Neuronal stem cell (in vitro differentiated cells): ENCODE results near the gene HRH3.

ENCODE experiments used
- DNase-seq: peaks from one replicate; pipeline ENCODE4 v3.0.0-alpha.2; 2013; ENCODE audit warnings: low spot score
- H2AFZ ChIP-seq: one replicate; pipeline ENCODE4 v1.6.1; 2013; ENCODE audit warnings: mild to moderate bottlenecking, low read length, inconsistent platforms
- H2AK5ac ChIP-seq: 2 replicates; pipeline ENCODE4 v1.6.1; 2013; ENCODE audit warnings: low read depth, mild to moderate bottlenecking, inconsistent platforms, low read length, moderate library complexity, mixed read lengths
- H2BK120ac ChIP-seq: 2 replicates; pipeline ENCODE4 v1.6.1; 2013; ENCODE audit warnings: low read depth, mild to moderate bottlenecking, inconsistent platforms, low read length, moderate library complexity, mixed read lengths
- H2BK12ac ChIP-seq: one replicate; pipeline ENCODE4 v1.6.1; 2013; ENCODE audit warnings: low read length, inconsistent platforms
- H2BK15ac ChIP-seq: 2 replicates; pipeline ENCODE4 v1.6.1; 2013; ENCODE audit warnings: mild to moderate bottlenecking, low read length, inconsistent platforms, mixed read lengths
- H2BK5ac ChIP-seq: one replicate; pipeline ENCODE4 v1.6.1; 2013; ENCODE audit warnings: inconsistent platforms, mild to moderate bottlenecking, low read length, moderate library complexity
- H3K14ac ChIP-seq: one replicate; pipeline ENCODE4 v1.6.1; 2013; ENCODE audit warnings: low read length, inconsistent platforms
- H3K18ac ChIP-seq: 2 replicates; pipeline ENCODE4 v1.6.1; 2013; ENCODE audit warnings: low read length, inconsistent platforms
- H3K23ac ChIP-seq: 2 replicates; pipeline ENCODE4 v1.6.1; 2013; ENCODE audit warnings: low read depth, mild to moderate bottlenecking, mixed read lengths, low read length, inconsistent platforms; ENCODE audit not compliant: poor library complexity
- H3K27ac ChIP-seq: replicated peaks from 3 replicates; pipeline ENCODE4 v1.5.1; 2013; ENCODE audit warnings: low read length, inconsistent platforms
- H3K27me3 ChIP-seq, 3 experiments: 2 replicates each; pipeline ENCODE4 v1.6.1; 2013; ENCODE audit warnings: low read length in 3 of 3, mild to moderate bottlenecking in 2 of 3, inconsistent platforms in 1 of 3, low read depth in 1 of 3, mixed read lengths in 1 of 3, moderate library complexity in 1 of 3; ENCODE audit not compliant: control insufficient read depth in 3 of 3, insufficient read depth in 3 of 3
- H3K36me3 ChIP-seq, 2 donors: replicated peaks in 1 of 2; 2 replicates each; pipeline ENCODE4 v1.6.1; 2013; ENCODE audit warnings: low read length in 2 of 2; ENCODE audit not compliant: control insufficient read depth in 2 of 2, insufficient read depth in 2 of 2
- H3K4ac ChIP-seq: 2 replicates; pipeline ENCODE4 v1.6.1; 2013; ENCODE audit warnings: inconsistent platforms, mild to moderate bottlenecking, low read length, moderate library complexity
- H3K4me1 ChIP-seq, 2 donors: 1 replicate in 1 of 2; 2 replicates in 1 of 2; pipeline ENCODE4 v1.6.1; 2013; ENCODE audit warnings: low read length in 2 of 2, low read depth in 1 of 2; ENCODE audit not compliant: control insufficient read depth in 2 of 2, insufficient read depth in 1 of 2
- H3K4me2 ChIP-seq: one replicate; pipeline ENCODE4 v1.6.1; 2013; ENCODE audit warnings: mild to moderate bottlenecking, low read length, inconsistent platforms; ENCODE audit not compliant: insufficient read depth, poor library complexity, severe bottlenecking
- H3K4me3 ChIP-seq, 2 donors: 2 replicates each; pipeline ENCODE4 v1.5.1; 2013; ENCODE audit warnings: low read length in 2 of 2, mild to moderate bottlenecking in 2 of 2, inconsistent platforms in 1 of 2, moderate library complexity in 1 of 2
- H3K79me1 ChIP-seq: one replicate; pipeline ENCODE4 v1.6.1; 2013; ENCODE audit warnings: low read depth, mild to moderate bottlenecking, inconsistent platforms, low read length, moderate library complexity
- H3K9ac ChIP-seq: one replicate; pipeline ENCODE4 v1.6.1; 2013; ENCODE audit warnings: mild to moderate bottlenecking, low read depth, low read length, inconsistent platforms; ENCODE audit not compliant: poor library complexity
- H3K9me3 ChIP-seq, 2 donors: replicated peaks in 1 of 2; 2 replicates each; pipeline versions ENCODE3 to v1.6.1; 2013; ENCODE audit warnings: low read length in 2 of 2, mild to moderate bottlenecking in 2 of 2, inconsistent platforms in 1 of 2, low read depth in 1 of 2, mixed read lengths in 1 of 2, moderate library complexity in 1 of 2; ENCODE audit not compliant: control insufficient read depth in 2 of 2, insufficient read depth in 1 of 2
- H4K8ac ChIP-seq: one replicate; pipeline ENCODE4 v1.6.1; 2013; ENCODE audit warnings: low read depth, mild to moderate bottlenecking, inconsistent platforms, low read length, moderate library complexity
- H4K91ac ChIP-seq: one replicate; pipeline ENCODE4 v1.6.1; 2013; ENCODE audit warnings: low read length, low read depth, mild to moderate bottlenecking, inconsistent platforms; ENCODE audit not compliant: poor library complexity
- WGBS, 2 donors: extraction: QIAGEN DNeasy Blood & Tissue Kit; methylation state at CpG; one replicate each; pipeline ENCODE4 v1.1.7; 2013; ENCODE audit warnings: missing lambda C conversion rate in 2 of 2, mixed read lengths in 1 of 2; ENCODE audit not compliant: insufficient read length in 2 of 2, insufficient replicate concordance in 1 of 2; ENCODE audit errors: extremely low coverage in 2 of 2; 5-methylcytosine and 5-hydroxymethylcytosine counted together

Gene HRH3

DNA sequence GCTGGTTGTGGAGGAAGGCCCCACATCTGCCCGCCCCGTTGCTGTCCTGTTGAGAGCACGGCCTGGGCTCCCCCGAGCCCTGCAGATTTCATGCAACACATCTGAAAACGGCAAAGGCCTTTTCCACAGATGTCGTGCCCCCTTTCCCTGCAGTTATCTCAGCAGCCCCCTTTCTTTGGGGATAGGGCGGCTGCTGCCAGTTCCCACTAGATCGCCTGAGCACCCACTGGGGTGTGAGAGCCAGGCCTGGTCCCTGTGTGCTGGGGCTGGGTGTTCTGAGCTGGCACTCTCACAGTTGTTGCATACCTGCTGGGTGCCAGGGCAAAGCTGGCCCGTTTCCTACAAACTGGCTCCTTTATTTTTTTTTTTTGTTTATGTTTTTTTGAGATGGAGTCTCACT is 49.5 kb downstream of the HRH3 start:
- Histone ChIP-seq H2AFZ (no peak overlapping the region), H3K4ac (no peak overlapping the region), H3K14ac (no peak overlapping the region), H4K8ac (no peak overlapping the region), H3K9ac (no peak overlapping the region), H3K4me2 (no peak overlapping the region), H3K36me3 (peaks cover 38 to 73% of the 10 kb centered on the region in 2 donors), H3K27me3 (no peaks in the 10 kb centered on the region), H2BK12ac (peak overlapping the region; percentile 4), H3K27ac (no peak overlapping the region), H3K4me3 (no peak overlapping the region), H2BK5ac (no peak overlapping the region), H2BK120ac (no peak overlapping the region), H3K18ac (no peak overlapping the region), H2AK5ac (no peak overlapping the region), H4K91ac (no peak overlapping the region), H3K23ac (no peak overlapping the region), H2BK15ac (no peak overlapping the region), H3K4me1 (no peaks in the 10 kb centered on the region), H3K79me1 (peaks cover 7% of the 10 kb centered on the region), H3K9me3 (no peaks in the 10 kb centered on the region)
- no peak for DNase-seq
- WGBS, 2 donors = no CpG with 5 or more reads among the region's 9 CpGs

DNA sequence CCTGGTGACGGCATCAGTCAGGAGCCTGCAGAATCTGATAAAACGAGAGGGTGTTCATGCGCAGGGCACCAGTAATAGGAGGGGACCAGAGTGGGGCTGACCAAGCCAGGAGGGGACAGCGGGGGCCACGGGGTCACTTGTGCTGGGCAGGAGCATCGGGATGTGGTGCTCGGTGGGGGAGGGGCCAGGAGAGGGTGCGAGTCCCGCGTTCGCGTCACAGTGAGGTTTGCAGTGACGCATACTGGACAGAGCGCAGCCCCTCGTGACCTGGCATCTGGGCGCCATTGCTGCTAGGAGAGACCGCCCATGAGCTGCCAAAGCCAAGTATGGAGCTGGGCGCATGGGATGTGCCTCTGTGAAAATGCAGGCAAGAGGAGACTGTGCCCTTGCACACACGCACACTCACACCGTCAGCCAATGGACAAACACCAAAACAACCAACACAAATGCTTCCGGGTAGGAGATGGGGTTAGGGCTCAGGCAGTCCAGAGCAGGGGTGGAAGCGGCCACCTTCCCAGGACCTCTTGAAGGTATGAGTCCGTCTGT is 51.1 kb downstream of the HRH3 start:
- no peak overlapping the region for H2AFZ ChIP-seq
- no peaks in the 10 kb centered on the region for H3K4me1 ChIP-seq
- DNase-seq = no peak
- H3K23ac ChIP-seq = peak overlapping the region; percentile 22
- H2BK120ac ChIP-seq = no peak overlapping the region
- H2AK5ac ChIP-seq = no peak overlapping the region
- WGBS, 2 donors = no CpG with 5 or more reads among the region's 23 CpGs
- H3K4me3 ChIP-seq = peak overlapping the region in 1 of 2 donors; percentile 48
- H3K9ac ChIP-seq = no peak overlapping the region
- H3K4me2 ChIP-seq = peak overlapping the region; percentile 14
- H3K79me1 ChIP-seq = peaks cover 9% of the 10 kb centered on the region
- no peak overlapping the region for H4K91ac ChIP-seq
- peaks cover 43 to 73% of the 10 kb centered on the region in 2 donors for H3K36me3 ChIP-seq
- H3K9me3 ChIP-seq = no peaks in the 10 kb centered on the region
- no peak overlapping the region for H2BK12ac ChIP-seq
- H4K8ac ChIP-seq = peak overlapping the region; percentile 19
- H3K14ac ChIP-seq = no peak overlapping the region
- no peaks in the 10 kb centered on the region for H3K27me3 ChIP-seq
- no peak overlapping the region for H3K4ac ChIP-seq
- H2BK5ac ChIP-seq = no peak overlapping the region
- no peak overlapping the region for H2BK15ac ChIP-seq
- no peak overlapping the region for H3K18ac ChIP-seq
- H3K27ac ChIP-seq = no peak overlapping the region

DNA sequence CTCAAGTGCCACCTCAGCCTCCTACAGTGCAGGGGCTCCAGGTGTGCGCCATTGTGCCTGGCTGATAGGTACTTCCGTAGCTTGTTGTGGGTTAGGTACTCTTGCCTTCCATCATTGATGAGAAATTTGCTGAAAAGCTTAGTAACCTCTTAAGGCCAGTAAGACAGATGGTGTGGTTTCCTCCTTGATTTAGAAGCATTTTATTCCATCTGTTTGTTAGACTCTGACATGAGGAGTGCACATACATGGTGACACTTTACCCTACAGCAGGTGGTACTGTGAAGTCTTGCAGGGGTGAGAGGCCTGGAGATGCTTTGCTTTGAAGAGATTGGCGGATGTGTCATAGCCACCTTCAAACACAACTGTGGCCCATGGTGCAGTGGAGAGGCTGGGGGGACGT is 52.0 kb downstream of the HRH3 start:
- Histone ChIP-seq H2BK12ac (no peak overlapping the region), H2BK15ac (no peak overlapping the region), H2BK5ac (no peak overlapping the region), H3K18ac (no peak overlapping the region), H3K79me1 (peaks cover 14% of the 10 kb centered on the region), H3K9ac (no peak overlapping the region), H3K23ac (no peak overlapping the region), H3K4me1 (no peaks in the 10 kb centered on the region), H4K8ac (no peak overlapping the region), H2AFZ (no peak overlapping the region), H3K14ac (no peak overlapping the region), H2AK5ac (no peak overlapping the region), H3K4ac (no peak overlapping the region), H3K4me2 (no peak overlapping the region), H2BK120ac (no peak overlapping the region), H3K4me3 (no peak overlapping the region), H4K91ac (no peak overlapping the region), H3K9me3 (no peaks in the 10 kb centered on the region), H3K27me3 (no peaks in the 10 kb centered on the region), H3K36me3 (peaks cover 48 to 76% of the 10 kb centered on the region in 2 donors), H3K27ac (no peak overlapping the region)
- DNase-seq = no peak
- no CpG with 5 or more reads among the region's 4 CpGs for WGBS, 2 donors

DNA sequence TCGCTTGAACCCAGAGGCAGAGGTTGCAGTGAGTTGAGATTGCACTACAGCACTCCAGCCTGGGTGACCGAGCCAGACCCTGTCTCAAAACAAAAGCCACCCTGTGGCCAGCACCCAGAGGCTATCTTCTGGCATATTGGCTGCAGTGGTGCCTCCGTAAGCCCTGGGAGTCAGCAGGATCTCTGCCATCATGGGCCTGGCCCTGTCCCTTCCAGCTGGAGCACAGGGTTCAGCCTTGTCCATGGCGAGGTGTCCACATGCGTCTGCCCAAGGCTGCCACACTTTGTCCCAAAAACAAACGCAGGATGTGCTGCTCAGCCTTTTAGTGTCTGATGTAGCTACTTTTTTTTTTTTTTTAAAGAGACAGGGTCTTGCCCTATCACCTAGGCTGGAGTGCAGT is 52.6 kb downstream of the HRH3 start:
- H2BK12ac ChIP-seq = no peak overlapping the region
- H2BK15ac ChIP-seq = no peak overlapping the region

More for the DNA sequence above, 52.6 kb downstream of the HRH3 start:
- Histone ChIP-seq H3K9me3 (no peaks in the 10 kb centered on the region), H4K8ac (no peak overlapping the region), H3K4me1 (no peaks in the 10 kb centered on the region), H2AK5ac (no peak overlapping the region), H2AFZ (no peak overlapping the region), H2BK120ac (no peak overlapping the region), H2BK5ac (no peak overlapping the region), H3K18ac (no peak overlapping the region), H3K4me3 (peak overlapping the region in 1 of 2 donors; percentile 47), H3K36me3 (peaks cover 53 to 76% of the 10 kb centered on the region in 2 donors), H4K91ac (no peak overlapping the region), H3K27me3 (no peaks in the 10 kb centered on the region), H3K14ac (no peak overlapping the region), H3K27ac (no peak overlapping the region), H3K4me2 (no peak overlapping the region), H3K23ac (no peak overlapping the region), H3K4ac (no peak overlapping the region), H3K9ac (no peak overlapping the region), H3K79me1 (peaks cover 14% of the 10 kb centered on the region)
- no peak for DNase-seq
- no CpG with 5 or more reads among the region's 6 CpGs for WGBS, 2 donors
